T follicular helper cell (primary cell): ENCODE measurements around the gene UBQLN3.

Source experiments
- DNase-seq: peaks from one replicate; pipeline ENCODE4 v3.0.0-alpha.2; 2020; ENCODE audit warnings: low read depth
- total RNA-seq, 2 experiments: gene quantifications; one replicate each; lab custom pipeline; 2026; lab: John Stamatoyannopoulos, UW

Gene UBQLN3
- total RNA-seq = 0 to 0.12 reads per million in 2 experiments

GRCh38 chr11:5509803-5510202, at the start of gene UBQLN3:
Gene UBQLN3 (minus strand): TSS chr11:5509957. CDS start chr11:5509558, 399 bp downstream.
- no peak for DNase-seq

- no peak for DNase-seq
Observed at GRCh38 chr11:5557751-5558150, 48.0 kb upstream of the UBQLN3 start.

GRCh38 chr11:5556596-5557188, 46.9 kb upstream of the UBQLN3 start:
- DNase-seq = no peak

GRCh38 chr11:5553343-5553742, 43.6 kb upstream of the UBQLN3 start:
- DNase-seq = no peak

GRCh38 chr11:5550440-5551095, 40.8 kb upstream of the UBQLN3 start:
- no peak for DNase-seq

GRCh38 chr11:5548440-5548839, 38.7 kb upstream of the UBQLN3 start, which contains the start of gene OR52H1:
Gene OR52H1 (minus strand): TSS chr11:5548540. CDS start chr11:5545505, 3,035 bp downstream.
- no peak for DNase-seq

- no peak for DNase-seq
Observed at GRCh38 chr11:5547982-5548381, 38.2 kb upstream of the UBQLN3 start.

GRCh38 chr11:5546457-5546856, 36.7 kb upstream of the UBQLN3 start:
- no peak for DNase-seq

- DNase-seq = no peak
Observed at GRCh38 chr11:5541427-5541826, 31.7 kb upstream of the UBQLN3 start.

GRCh38 chr11:5536482-5536881, 26.7 kb upstream of the UBQLN3 start:
- DNase-seq = no peak

- DNase-seq = no peak
Observed at GRCh38 chr11:5534046-5534445, 24.3 kb upstream of the UBQLN3 start.

- DNase-seq = no peak
Observed at GRCh38 chr11:5531053-5531831, 21.5 kb upstream of the UBQLN3 start.

- no peak for DNase-seq
Observed at GRCh38 chr11:5528495-5528894, 18.7 kb upstream of the UBQLN3 start.

- DNase-seq = no peak
Observed at GRCh38 chr11:5527716-5528115, 18.0 kb upstream of the UBQLN3 start.

GRCh38 chr11:5524756-5525155, 15.0 kb upstream of the UBQLN3 start:
- no peak for DNase-seq

GRCh38 chr11:5522308-5522707, 12.6 kb upstream of the UBQLN3 start:
- DNase-seq = no peak

- no peak for DNase-seq
Observed at GRCh38 chr11:5521540-5521939, 11.8 kb upstream of the UBQLN3 start.

GRCh38 chr11:5516599-5516998, 6.8 kb upstream of the UBQLN3 start, which contains the start of gene UBQLNL:
Gene UBQLNL (minus strand): TSS chr11:5516699. CDS start chr11:5516441, 258 bp downstream.
- no peak for DNase-seq

GRCh38 chr11:5514841-5515240, 5.1 kb upstream of the UBQLN3 start:
- DNase-seq = no peak

GRCh38 chr11:5508605-5509004, 1.2 kb downstream of the UBQLN3 start:
- DNase-seq = no peak

GRCh38 chr11:5507933-5508305, 1.8 kb downstream of the UBQLN3 start:
- no peak for DNase-seq

GRCh38 chr11:5507177-5507932, 2.4 kb downstream of the UBQLN3 start:
- DNase-seq = no peak
